Measurements from ENCODE around the gene MBD2.

GRCh38 chr18:54193786-54194185, 30.7 kb downstream of the MBD2 start:
- TF ChIP-seq, protein P1, sequence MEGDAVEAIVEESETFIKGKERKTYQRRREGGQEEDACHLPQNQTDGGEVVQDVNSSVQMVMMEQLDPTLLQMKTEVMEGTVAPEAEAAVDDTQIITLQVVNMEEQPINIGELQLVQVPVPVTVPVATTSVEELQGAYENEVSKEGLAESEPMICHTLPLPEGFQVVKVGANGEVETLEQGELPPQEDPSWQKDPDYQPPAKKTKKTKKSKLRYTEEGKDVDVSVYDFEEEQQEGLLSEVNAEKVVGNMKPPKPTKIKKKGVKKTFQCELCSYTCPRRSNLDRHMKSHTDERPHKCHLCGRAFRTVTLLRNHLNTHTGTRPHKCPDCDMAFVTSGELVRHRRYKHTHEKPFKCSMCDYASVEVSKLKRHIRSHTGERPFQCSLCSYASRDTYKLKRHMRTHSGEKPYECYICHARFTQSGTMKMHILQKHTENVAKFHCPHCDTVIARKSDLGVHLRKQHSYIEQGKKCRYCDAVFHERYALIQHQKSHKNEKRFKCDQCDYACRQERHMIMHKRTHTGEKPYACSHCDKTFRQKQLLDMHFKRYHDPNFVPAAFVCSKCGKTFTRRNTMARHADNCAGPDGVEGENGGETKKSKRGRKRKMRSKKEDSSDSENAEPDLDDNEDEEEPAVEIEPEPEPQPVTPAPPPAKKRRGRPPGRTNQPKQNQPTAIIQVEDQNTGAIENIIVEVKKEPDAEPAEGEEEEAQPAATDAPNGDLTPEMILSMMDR (conservative IDR thresholded peaks at IDR 0.05; ENCODE audit: low read length): no peak
- TF ChIP-seq EZH2phosphoT487 (IDR thresholded peaks at IDR 0.05; ENCODE audit: borderline replicate concordance, low read depth, low read length): no peak
